T-cell (primary cell): Measurements from ENCODE around the gene IL34. TPM values are rescaled to one million over a fixed set of nuclear protein-coding genes. Genes with fewer than 3 reads are reported as not detected.

Experiments used
- ATAC-seq, 4 experiments: fragments of 200-7000 bp in 3 of 4; fragments of 150-1000 bp in 1 of 4; cut with Tn5 transposase; replicated peaks in 1 of 4; 1 replicate in 3 of 4; 2 replicates in 1 of 4; pipeline ENCODE4 v1.10.0; 2021; ENCODE audit warnings: moderate library complexity in 3 of 4, mild to moderate bottlenecking in 2 of 4, moderate number of reproducible peaks in 1 of 4
- CTCF ChIA-PET, 2 donors: fragments of 300-600 bp; sonication (Branson Sonifier 250); formaldehyde crosslinking; loops; one replicate each; lab custom pipeline; 2022; ENCODE audit warnings: antibody characterized with exemption in 2 of 2; lab: Charles Lee
- POLR2A ChIA-PET, 2 donors: fragments of 300-600 bp; sonication (Branson Sonifier 250); formaldehyde crosslinking; loops; one replicate each; lab custom pipeline; 2022; ENCODE audit warnings: antibody characterized with exemption in 2 of 2; lab: Charles Lee
- DNase-seq, 35 experiments: peaks; one replicate each; pipeline versions ENCODE4 v3.0.0 to v3.0.0-alpha.2; 2013 to 2023
- H3K27ac ChIP-seq: one replicate; pipeline ENCODE4 v1.5.1; 2013; ENCODE audit warnings: low read length
- H3K27me3 ChIP-seq, 2 experiments: replicated peaks in 1 of 2; 1 replicate in 1 of 2; 2 replicates in 1 of 2; pipeline versions ENCODE4 v1.6.1 to v1.7.0; 2013; ENCODE audit warnings: low read length in 1 of 2, mixed read lengths in 1 of 2; ENCODE audit not compliant: control insufficient read depth in 2 of 2, insufficient read depth in 2 of 2; ENCODE audit errors: extremely low read depth in 1 of 2
- H3K36me3 ChIP-seq, 2 donors: 1 replicate in 1 of 2; 2 replicates in 1 of 2; pipeline versions ENCODE4 v1.6.1 to v1.7.0; 2013; ENCODE audit warnings: low read length in 1 of 2; ENCODE audit not compliant: control insufficient read depth in 2 of 2, insufficient read depth in 1 of 2; ENCODE audit errors: extremely low read depth in 1 of 2
- H3K4me1 ChIP-seq, 2 experiments: 1 replicate in 1 of 2; 2 replicates in 1 of 2; pipeline versions ENCODE4 v1.6.1 to v1.7.0; 2013; ENCODE audit warnings: low read length in 2 of 2, mixed read lengths in 1 of 2; ENCODE audit not compliant: insufficient read depth in 2 of 2, control insufficient read depth in 1 of 2; ENCODE audit errors: extremely low read depth in 1 of 2
- H3K4me3 ChIP-seq, 2 donors: 1 replicate in 1 of 2; 2 replicates in 1 of 2; pipeline versions ENCODE4 v1.5.1 to v1.7.0; 2013; ENCODE audit warnings: mild to moderate bottlenecking in 2 of 2, low read length in 1 of 2, moderate library complexity in 1 of 2; ENCODE audit not compliant: control insufficient read depth in 1 of 2; ENCODE audit errors: extremely low read depth in 1 of 2
- H3K9me3 ChIP-seq: 2 replicates; pipeline ENCODE4 v1.7.0; 2013
- H3K27ac Mint-ChIP-seq, 2 donors: one replicate each; pipeline ENCODE4 v1.8.0; 2020 to 2021; ENCODE audit warnings: mild to moderate bottlenecking in 2 of 2, mixed read lengths in 2 of 2
- H3K27me3 Mint-ChIP-seq, 2 donors: one replicate each; pipeline ENCODE4 v1.8.0; 2021 to 2022; ENCODE audit warnings: mixed read lengths in 2 of 2
- H3K36me3 Mint-ChIP-seq: one replicate; pipeline ENCODE4 v1.8.0; 2021; ENCODE audit warnings: mixed read lengths
- H3K4me1 Mint-ChIP-seq, 3 donors: one replicate each; pipeline ENCODE4 v1.8.0; 2020 to 2022; ENCODE audit warnings: mixed read lengths in 3 of 3, mild to moderate bottlenecking in 1 of 3
- H3K4me3 Mint-ChIP-seq, 3 donors: one replicate each; pipeline ENCODE4 v1.8.0; 2020 to 2022; ENCODE audit warnings: mild to moderate bottlenecking in 3 of 3, mixed read lengths in 3 of 3, moderate library complexity in 3 of 3
- H3K9me3 Mint-ChIP-seq, 3 donors: one replicate each; pipeline ENCODE4 v1.8.0; 2020 to 2022; ENCODE audit warnings: mixed read lengths in 3 of 3
- WGBS: methylation state at CpG from one replicate; pipeline ENCODE4 v1.1.5; 2013; ENCODE audit warnings: missing lambda C conversion rate; ENCODE audit not compliant: insufficient coverage; 5-methylcytosine and 5-hydroxymethylcytosine counted together
- total RNA-seq, 35 experiments: library from RNA in 6 of 35; stranded (reverse) in 6 of 35; fragments of 120-200 nt in 1 of 35; gene quantifications; one replicate each; pipeline versions ENCODE4 v1.2.1 to v1.2.4 and lab custom pipeline; 2013 to 2026

The IL34 gene
- total RNA-seq, 5 donors from 2014 or later (not counting 1 experiment from before 2014, with no cell fraction given) = 0.20 to 0.53 (median 0.45) TPM; not detected in 2

DNA sequence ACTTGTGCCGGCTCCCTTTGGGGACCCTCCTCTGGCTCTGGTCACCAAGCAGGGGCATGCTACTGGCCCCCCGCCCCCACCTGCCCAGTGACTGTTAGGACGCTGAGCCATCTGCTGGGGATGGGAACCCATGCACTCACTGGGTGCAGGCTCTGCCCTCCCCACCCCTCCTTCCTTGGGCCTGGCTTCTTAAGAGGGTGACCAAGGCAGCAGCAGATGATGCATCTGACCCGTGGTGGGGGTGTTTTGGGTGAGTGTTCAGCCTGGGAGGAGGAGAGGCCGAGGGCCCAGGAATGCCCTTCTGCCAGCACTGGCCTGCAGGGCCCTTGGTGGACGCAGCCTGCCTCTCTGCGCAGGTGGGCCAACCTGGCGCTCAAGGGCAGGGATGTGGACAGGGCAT is 58.7 kb downstream of the IL34 start:
- Mint-ChIP-seq H3K4me1 (peaks cover 0 to 13% (median 0%) of the 10 kb centered on the region in 3 donors), H3K4me3 (no peak overlapping the region), H3K27ac (no peak overlapping the region), H3K9me3 (no peaks in the 10 kb centered on the region), H3K36me3 (no peaks in the 10 kb centered on the region), H3K27me3 (no peaks in the 10 kb centered on the region)
- Histone ChIP-seq H3K4me3 (no peak overlapping the region), H3K4me1 (peaks cover 0 to 4% of the 10 kb centered on the region in 2 experiments), H3K27ac (no peak overlapping the region), H3K36me3 (peaks cover 8 to 10% of the 10 kb centered on the region in 2 donors), H3K9me3 (no peaks in the 10 kb centered on the region), H3K27me3 (no peaks in the 10 kb centered on the region)
- POLR2A ChIA-PET = no interaction called here
- 95% methylated on average over 4 of the region's 8 CpGs for WGBS
- CTCF ChIA-PET = no interaction called here
- ATAC-seq (no peak), DNase-seq (no peak)

DNA sequence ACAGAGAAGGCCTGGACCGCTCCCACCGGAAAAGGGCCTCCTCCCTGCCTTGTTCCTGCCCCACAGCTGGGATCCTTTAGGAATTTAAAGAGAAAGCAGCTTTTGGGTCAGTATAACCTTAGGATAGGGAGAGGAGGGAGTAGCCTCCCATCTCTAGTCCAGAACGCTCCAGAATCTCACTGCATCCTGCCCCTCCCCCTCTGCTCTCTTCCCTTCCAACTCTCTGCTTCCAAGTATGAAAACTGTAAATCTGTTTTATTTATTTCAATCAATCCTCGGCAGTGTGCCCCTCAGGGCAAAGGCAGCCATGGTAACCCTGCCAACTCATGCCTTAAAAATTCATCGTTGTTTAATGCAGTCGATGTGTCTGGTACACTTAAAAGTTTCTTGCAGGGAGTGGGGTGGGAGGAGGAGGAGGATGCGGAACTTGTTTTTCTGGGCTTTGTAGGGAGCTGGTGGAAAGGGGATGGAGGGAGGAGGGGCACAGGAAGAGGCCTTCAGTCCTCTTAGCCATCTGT is 60.6 kb downstream of the IL34 start:
- no peaks in the 10 kb centered on the region for H3K27me3 Mint-ChIP-seq
- Histone ChIP-seq H3K36me3 (peaks cover 0 to 7% of the 10 kb centered on the region in 2 donors), H3K27me3 (no peaks in the 10 kb centered on the region), H3K4me1 (peaks cover 0 to 6% of the 10 kb centered on the region in 2 experiments), H3K4me3 (no peak overlapping the region), H3K9me3 (no peaks in the 10 kb centered on the region), H3K27ac (no peak overlapping the region)
- H3K9me3 Mint-ChIP-seq = no peaks in the 10 kb centered on the region
- no peak for DNase-seq
- no peak overlapping the region for H3K4me3 Mint-ChIP-seq
- ATAC-seq = no peak
- ChIA-PET CTCF (no interaction called here), POLR2A (no interaction called here)
- peaks cover 4% of the 10 kb centered on the region for H3K36me3 Mint-ChIP-seq
- H3K4me1 Mint-ChIP-seq = peaks cover 0 to 8% (median 0%) of the 10 kb centered on the region in 3 donors
- H3K27ac Mint-ChIP-seq = no peak overlapping the region
- 98% methylated on average over 4 of the region's 7 CpGs for WGBS

DNA sequence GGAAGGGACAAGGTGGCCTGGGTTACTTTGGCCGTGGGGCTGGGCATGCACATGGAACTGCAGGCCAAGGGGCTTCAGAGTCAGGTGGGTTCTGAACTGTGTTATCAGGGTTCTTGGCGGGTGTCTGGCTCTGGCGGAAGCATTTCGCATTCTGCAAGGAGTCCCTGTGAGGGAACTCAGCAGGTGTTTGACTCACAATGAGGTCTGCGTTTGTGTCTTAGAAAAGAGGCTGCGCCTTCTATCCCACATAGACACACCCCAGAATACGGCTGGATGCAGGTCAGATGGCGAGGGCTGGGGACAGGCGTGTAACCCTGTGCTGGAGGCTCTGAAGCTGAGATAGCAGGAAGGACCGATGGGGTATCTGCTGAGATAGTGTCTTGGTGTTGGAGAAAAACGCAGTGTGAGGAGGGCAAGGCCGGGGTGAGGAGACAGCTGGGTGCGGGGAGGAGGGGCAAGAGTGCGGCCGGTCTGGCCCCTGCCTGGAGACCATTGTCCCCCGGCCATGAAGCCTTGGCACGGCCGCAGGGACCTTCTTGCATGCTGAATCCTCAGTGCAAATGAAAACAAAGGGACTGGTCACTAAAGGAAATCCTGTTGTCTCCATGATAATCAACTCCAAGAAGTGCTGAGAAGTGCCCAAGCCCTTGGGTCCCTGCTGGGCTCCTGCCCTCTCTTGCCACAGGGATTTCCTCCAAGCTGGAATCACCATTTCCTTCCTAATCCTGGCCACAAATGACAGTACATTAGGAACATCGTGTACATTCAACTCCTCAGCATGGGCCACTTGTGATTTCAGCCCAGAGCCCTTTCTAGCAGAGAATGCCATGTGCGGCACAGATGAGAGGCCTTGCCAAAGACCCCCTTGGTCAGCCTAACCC is 62.2 kb downstream of the IL34 start:
- Mint-ChIP-seq H3K4me3 (no peak overlapping the region), H3K27ac (no peak overlapping the region), H3K27me3 (no peaks in the 10 kb centered on the region), H3K9me3 (no peaks in the 10 kb centered on the region), H3K36me3 (peaks cover 4% of the 10 kb centered on the region), H3K4me1 (peaks cover 0 to 5% (median 0%) of the 10 kb centered on the region in 3 donors)
- H3K4me1 ChIP-seq = peaks cover 0 to 6% of the 10 kb centered on the region in 2 experiments
- ChIA-PET CTCF (no interaction called here), POLR2A (interaction anchor here in 1 of 2 donors (0.7 kb wide), 1 partner anchor 36 kb away, joined by 4 read pairs; no protein-coding TSS in a partner anchor)
- DNase-seq (no peak), ATAC-seq (no peak)
- H3K36me3 ChIP-seq = peaks cover 0 to 7% of the 10 kb centered on the region in 2 donors
- 98% methylated on average over 10 of the region's 20 CpGs for whole genome bisulfite sequencing
- H3K9me3 ChIP-seq = no peaks in the 10 kb centered on the region
- H3K4me3 ChIP-seq = no peak overlapping the region
- no peaks in the 10 kb centered on the region for H3K27me3 ChIP-seq
- no peak overlapping the region for H3K27ac ChIP-seq

DNA sequence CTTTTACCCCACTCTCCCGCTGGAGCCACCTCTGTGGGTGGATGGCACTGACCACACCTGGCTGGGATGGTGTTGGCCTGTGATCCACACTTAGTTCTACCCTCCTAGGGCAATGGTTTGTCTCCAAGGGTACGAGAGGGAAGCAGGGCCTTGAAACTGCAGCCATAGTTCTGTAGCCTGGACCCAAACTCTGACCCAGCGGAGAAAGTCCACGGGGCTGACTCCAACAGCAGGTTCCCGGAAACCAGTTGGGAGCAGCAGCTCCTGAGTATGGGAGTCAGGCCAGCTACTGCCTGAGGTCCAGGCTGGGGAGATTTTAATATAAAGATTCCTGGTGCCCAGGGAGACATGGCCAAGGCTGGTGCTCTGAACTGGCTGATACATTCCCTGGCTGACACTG is 63.1 kb downstream of the IL34 start:
- peaks cover 0 to 7% of the 10 kb centered on the region in 2 donors for H3K36me3 ChIP-seq
- Mint-ChIP-seq H3K36me3 (peaks cover 4% of the 10 kb centered on the region), H3K4me3 (no peak overlapping the region), H3K9me3 (no peaks in the 10 kb centered on the region), H3K27me3 (no peaks in the 10 kb centered on the region), H3K27ac (no peak overlapping the region), H3K4me1 (no peaks in the 10 kb centered on the region)
- POLR2A ChIA-PET = no interaction called here
- H3K27me3 ChIP-seq = no peaks in the 10 kb centered on the region
- CTCF ChIA-PET = no interaction called here
- DNase-seq (no peak), ATAC-seq (no peak)
- no peaks in the 10 kb centered on the region for H3K9me3 ChIP-seq
- WGBS = 98% methylated on average over 5 of the region's 5 CpGs
- no peak overlapping the region for H3K27ac ChIP-seq
- peaks cover 0 to 6% of the 10 kb centered on the region in 2 experiments for H3K4me1 ChIP-seq
- H3K4me3 ChIP-seq = no peak overlapping the region

DNA sequence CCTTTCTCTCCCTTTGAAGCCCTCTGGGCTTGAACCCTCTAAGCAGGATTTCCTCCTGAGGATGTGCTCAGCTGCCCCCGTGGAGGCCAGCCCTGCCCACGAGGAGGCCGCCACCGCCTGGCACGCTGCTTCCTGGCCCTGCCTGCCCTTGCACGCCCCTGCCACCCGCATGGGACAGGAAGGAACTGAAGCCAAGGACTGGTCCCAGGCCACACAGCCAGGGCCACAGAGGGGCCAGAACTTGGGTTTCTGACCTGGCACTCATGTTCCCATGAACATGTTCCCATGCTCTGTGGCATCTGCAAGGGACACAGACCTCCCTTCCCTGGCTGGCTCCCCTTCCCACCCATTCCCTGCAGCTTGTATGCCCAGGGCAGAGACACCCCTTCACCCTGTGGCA is 63.6 kb downstream of the IL34 start:
- Histone ChIP-seq H3K27me3 (no peaks in the 10 kb centered on the region), H3K9me3 (no peaks in the 10 kb centered on the region), H3K4me1 (peaks cover 0 to 6% of the 10 kb centered on the region in 2 experiments), H3K4me3 (no peak overlapping the region), H3K27ac (no peak overlapping the region), H3K36me3 (peaks cover 0 to 7% of the 10 kb centered on the region in 2 donors)
- Mint-ChIP-seq H3K4me3 (no peak overlapping the region), H3K27me3 (no peaks in the 10 kb centered on the region), H3K27ac (no peak overlapping the region), H3K36me3 (peaks cover 4% of the 10 kb centered on the region), H3K4me1 (no peaks in the 10 kb centered on the region), H3K9me3 (no peaks in the 10 kb centered on the region)
- ChIA-PET POLR2A (no interaction called here), CTCF (no interaction called here)
- WGBS = 45% methylated on average over 7 of the region's 7 CpGs
- ATAC-seq (peak in 1 of 4 experiments; percentile 30), DNase-seq (no peak)
